Lower leg skin (tissue), 4 donors: ENCODE data around the gene UFD1. TPM values are rescaled to one million over a fixed set of nuclear protein-coding genes. Genes with fewer than 3 reads are reported as not detected.

Source experiments
- DNase-seq, 2 donors: peaks; one replicate each; pipeline ENCODE4 v3.0.0-alpha.2; 2019; ENCODE audit warnings: low spot score in 2 of 2
- H3K4me3 ChIP-seq: fragments of 200-600 bp; sonication (generic); 2 replicates; pipeline ENCODE4 v1.5.1; 2017; ENCODE audit warnings: mild to moderate bottlenecking, low read depth; ENCODE audit not compliant: poor library complexity, severe bottlenecking
- CTCF ChIP-seq, 3 donors: fragments of 450-650 bp; IDR thresholded peaks; one replicate each; pipeline ENCODE4 v1.5.1; 2016; ENCODE audit warnings: antibody characterized with exemption in 3 of 3, mild to moderate bottlenecking in 3 of 3, moderate library complexity in 2 of 3
- POLR2A ChIP-seq, 2 donors: fragments of 450-650 bp; IDR thresholded peaks; one replicate each; pipeline ENCODE4 v1.6.1; 2016 to 2017; ENCODE audit warnings: antibody characterized with exemption in 2 of 2, mild to moderate bottlenecking in 1 of 2, moderate library complexity in 1 of 2
- WGBS, 2 donors: methylation state at CpG; one replicate each; pipeline ENCODE4 v1.1.5; 2018; 5-methylcytosine and 5-hydroxymethylcytosine counted together
- intact Hi-C: fragments of 100-400 bp; cut with DNase I; formaldehyde crosslinking; loops from one replicate; pipeline ENCODE4 v1.15.0; 2023; ENCODE audit warnings: low total_unique reads
- total RNA-seq, 4 donors: library from RNA; depleted of rRNA; stranded (reverse); fragments of >200 nt; gene quantifications; one replicate each; pipeline ENCODE4 v1.1.0, GENCODE V29; 2016

The UFD1 gene
- total RNA-seq, 4 donors from 2014 or later: 21.9 to 40.9 (median 34.5) TPM

DNA sequence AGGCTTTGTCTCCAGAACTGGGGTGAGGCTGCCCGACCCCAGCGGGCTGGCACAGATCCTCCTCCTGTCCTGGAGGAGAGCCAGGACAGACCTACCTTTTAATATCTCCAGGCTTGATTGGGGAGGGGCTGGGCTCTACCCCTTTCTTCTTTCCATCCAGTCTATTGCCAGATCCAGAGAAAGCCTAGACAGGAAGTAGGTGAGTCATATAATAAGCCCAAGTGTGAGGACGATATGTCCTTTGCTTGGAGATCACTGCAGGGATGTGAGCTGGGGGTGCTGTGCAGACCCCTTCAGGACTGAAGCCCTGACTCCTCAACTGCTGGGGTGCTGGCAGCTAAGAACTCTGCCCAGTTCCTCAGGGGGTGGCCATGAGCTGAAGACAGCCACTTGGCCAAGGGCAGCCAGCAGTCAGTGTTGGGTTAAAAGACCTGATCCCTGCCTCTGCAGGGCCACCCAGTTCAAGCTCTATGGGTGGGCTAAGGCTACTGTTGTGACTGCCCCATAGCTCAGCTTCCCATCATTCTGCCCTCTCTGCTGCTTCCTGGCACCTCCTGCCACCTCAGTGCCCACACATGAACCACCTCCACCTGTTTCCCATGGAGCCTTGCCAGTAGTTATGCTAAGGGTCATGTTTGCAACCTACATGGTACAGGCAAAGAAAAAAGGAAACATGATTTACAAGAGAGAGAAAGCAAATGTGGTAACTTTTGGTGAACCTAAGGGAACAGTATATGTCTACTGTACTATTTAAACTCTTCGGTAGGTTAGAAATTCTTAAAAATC lies 23.2 kb downstream of the UFD1 start:
- 61 to 82% methylated on average over 4 of the region's 4 CpGs for WGBS, 2 donors
- intact Hi-C loops: no loop called here
- no peak for TF ChIP-seq CTCF (IDR thresholded peaks at IDR 0.05)
- no peak for TF ChIP-seq POLR2A (IDR thresholded peaks at IDR 0.05)
- DNase-seq: peak in 1 of 2 donors; percentile 34
- no peak overlapping the region for H3K4me3 ChIP-seq

GRCh38 chr22:19455033-19455432 lies 24.0 kb downstream of the UFD1 start:
- H3K4me3 ChIP-seq: no peak overlapping the region
- DNase-seq: peak in 1 of 2 donors; percentile 59
- 95% methylated on average over 2 of the region's 2 CpGs for WGBS, 2 donors
- intact Hi-C loops: no loop called here
- TF ChIP-seq POLR2A (IDR thresholded peaks at IDR 0.05) (no peak), CTCF (IDR thresholded peaks at IDR 0.05) (no peak)

- TF ChIP-seq CTCF (IDR thresholded peaks at IDR 0.05) (no peak), POLR2A (IDR thresholded peaks at IDR 0.05) (no peak)
- 79 to 81% methylated on average over 6 of the region's 6 CpGs for WGBS, 2 donors
- intact Hi-C loops: no loop called here
- H3K4me3 ChIP-seq: no peak overlapping the region
- DNase-seq: peak in 1 of 2 donors; percentile 65
These were observed 24.8 kb downstream of the UFD1 start for GRCh38 chr22:19454156-19454555.

DNA sequence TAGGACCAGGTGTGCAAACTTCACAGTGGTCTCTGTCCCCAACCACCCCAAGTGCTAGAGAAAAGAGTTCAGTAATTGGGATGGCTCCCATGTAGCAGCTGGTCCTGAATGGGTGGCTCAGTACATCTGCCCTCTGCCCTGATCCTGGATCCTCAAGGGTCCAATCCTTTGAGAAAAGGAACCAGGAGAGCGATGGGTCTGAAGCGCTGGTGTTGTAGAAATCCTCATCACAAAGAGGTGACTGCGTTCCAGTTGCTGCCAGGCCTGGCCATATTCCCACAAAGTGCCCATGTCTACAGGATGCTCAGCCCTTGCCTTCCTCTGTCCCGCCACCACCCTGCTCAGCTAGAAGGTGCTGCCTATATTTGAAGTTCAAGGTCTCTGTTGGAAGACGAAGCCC lies 25.3 kb downstream of the UFD1 start:
- WGBS, 2 donors: 93 to 99% methylated on average over 5 of the region's 5 CpGs
- DNase-seq: peak in 1 of 2 donors; percentile 68
- intact Hi-C loops: no loop called here
- TF ChIP-seq CTCF (IDR thresholded peaks at IDR 0.05): no peak
- no peak for TF ChIP-seq POLR2A (IDR thresholded peaks at IDR 0.05)
- H3K4me3 ChIP-seq: no peak overlapping the region

- TF ChIP-seq POLR2A (IDR thresholded peaks at IDR 0.05): no peak
- no peak for TF ChIP-seq CTCF (IDR thresholded peaks at IDR 0.05)
- intact Hi-C loops: no loop called here
- peak in 1 of 2 donors; percentile 56 for DNase-seq
- no peak overlapping the region for H3K4me3 ChIP-seq
- WGBS, 2 donors: 95 to 97% methylated on average over 4 of the region's 4 CpGs
These were observed 27.4 kb downstream of the UFD1 start for GRCh38 chr22:19451570-19451969.
